IPS-18c (cell line): Measurements from ENCODE around the gene GART.

Source experiments
- H3K4me3 ChIP-seq: 2 replicates; pipeline ENCODE4 v1.7.0; 2013; ENCODE audit warnings: low read depth, mild to moderate bottlenecking, low read length, moderate library complexity; ENCODE audit not compliant: insufficient read depth
- H3K9me3 ChIP-seq: one replicate; pipeline ENCODE4 v1.6.1; 2013; ENCODE audit warnings: mild to moderate bottlenecking, low read length, moderate library complexity; ENCODE audit not compliant: control insufficient read depth, insufficient read depth

GART gene

DNA sequence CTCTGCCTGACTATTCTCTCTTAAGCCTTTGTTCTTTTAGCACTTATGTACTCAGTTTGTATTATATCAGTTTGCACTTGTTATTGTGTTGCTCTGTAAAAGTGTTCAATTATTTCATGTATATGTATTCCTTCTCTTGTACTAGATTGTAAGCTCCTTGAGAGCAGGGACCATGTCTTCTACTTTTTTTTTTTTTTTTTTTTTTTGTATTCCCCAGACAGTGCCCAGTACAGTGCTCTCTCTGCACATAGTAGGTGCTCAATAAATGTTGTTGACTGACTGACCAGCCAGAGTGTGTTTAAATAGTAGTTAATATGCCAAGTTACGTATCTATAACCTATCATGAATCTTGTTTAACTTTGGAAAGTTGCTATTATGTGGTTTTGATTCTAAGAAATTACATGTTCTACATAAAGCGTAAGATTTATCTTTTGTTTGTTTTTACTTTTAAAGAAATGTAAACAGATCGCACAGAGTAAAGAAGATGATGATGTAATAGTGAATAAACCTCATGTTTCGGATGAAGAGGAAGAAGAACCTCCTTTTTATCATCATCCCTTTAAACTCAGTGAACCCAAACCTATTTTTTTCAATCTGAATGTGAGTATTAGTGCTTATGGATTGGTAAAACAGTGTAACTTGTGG lies 17.0 kb upstream of the GART start:
- Histone ChIP-seq H3K4me3 (no peak overlapping the region), H3K9me3 (no peaks in the 10 kb centered on the region)

GRCh38 chr21:33557447-33557846 lies 15.5 kb upstream of the GART start:
- H3K4me3 ChIP-seq = no peak overlapping the region
- H3K9me3 ChIP-seq = no peaks in the 10 kb centered on the region

DNA sequence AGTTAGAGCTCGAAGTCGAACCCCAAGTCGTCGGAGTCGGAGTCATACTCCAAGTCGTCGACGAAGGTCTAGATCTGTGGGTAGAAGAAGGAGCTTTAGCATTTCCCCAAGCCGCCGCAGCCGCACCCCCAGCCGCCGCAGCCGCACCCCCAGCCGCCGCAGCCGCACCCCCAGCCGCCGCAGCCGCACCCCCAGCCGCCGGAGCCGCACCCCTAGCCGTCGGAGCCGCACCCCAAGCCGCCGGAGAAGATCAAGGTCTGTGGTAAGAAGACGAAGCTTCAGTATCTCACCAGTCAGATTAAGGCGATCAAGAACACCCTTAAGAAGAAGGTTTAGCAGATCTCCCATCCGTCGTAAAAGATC lies 13.0 kb upstream of the GART start:
- Histone ChIP-seq H3K4me3 (no peak overlapping the region), H3K9me3 (no peaks in the 10 kb centered on the region)

DNA sequence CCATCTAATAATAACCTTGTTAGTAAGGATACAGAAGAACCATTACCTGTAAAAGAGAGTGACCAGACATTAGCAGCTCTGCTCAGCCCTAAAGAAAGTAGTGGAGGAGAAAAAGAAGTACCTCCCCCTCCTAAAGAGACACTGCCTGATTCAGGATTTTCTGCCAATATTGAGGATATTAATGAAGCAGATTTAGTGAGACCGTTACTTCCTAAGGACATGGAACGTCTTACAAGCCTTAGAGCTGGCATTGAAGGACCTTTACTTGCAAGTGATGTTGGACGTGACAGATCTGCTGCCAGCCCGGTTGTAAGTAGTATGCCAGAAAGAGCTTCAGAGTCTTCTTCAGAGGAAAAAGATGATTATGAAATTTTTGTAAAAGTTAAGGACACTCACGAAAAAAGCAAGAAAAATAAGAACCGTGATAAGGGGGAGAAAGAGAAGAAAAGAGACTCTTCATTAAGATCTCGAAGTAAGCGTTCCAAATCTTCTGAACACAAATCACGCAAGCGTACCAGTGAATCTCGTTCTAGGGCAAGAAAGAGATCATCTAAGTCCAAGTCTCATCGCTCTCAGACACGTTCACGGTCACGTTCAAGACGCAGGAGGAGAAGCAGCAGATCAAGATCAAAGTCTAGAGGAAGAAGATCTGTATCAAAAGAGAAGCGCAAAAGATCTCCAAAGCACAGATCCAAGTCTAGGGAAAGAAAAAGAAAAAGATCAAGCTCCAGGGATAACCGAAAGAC lies 12.5 kb upstream of the GART start:
- Histone ChIP-seq H3K4me3 (no peak overlapping the region), H3K9me3 (no peaks in the 10 kb centered on the region)

DNA sequence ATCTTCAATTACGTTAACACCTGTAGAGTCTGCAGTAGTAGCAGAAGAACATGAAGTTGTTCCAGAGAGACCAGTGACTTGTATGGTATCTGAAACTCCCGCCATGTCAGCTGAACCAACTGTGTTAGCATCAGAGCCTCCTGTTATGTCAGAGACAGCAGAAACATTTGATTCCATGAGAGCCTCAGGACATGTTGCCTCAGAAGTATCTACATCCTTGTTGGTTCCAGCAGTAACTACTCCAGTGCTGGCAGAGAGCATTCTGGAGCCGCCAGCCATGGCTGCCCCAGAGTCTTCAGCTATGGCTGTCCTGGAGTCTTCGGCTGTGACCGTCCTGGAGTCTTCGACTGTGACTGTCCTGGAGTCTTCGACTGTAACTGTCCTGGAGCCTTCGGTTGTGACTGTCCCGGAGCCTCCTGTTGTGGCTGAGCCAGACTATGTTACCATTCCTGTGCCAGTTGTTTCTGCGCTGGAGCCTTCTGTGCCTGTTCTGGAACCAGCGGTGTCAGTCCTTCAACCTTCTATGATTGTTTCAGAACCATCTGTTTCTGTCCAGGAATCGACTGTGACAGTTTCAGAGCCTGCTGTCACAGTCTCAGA lies 11.2 kb upstream of the GART start:
- no peak overlapping the region for H3K4me3 ChIP-seq
- no peaks in the 10 kb centered on the region for H3K9me3 ChIP-seq

DNA sequence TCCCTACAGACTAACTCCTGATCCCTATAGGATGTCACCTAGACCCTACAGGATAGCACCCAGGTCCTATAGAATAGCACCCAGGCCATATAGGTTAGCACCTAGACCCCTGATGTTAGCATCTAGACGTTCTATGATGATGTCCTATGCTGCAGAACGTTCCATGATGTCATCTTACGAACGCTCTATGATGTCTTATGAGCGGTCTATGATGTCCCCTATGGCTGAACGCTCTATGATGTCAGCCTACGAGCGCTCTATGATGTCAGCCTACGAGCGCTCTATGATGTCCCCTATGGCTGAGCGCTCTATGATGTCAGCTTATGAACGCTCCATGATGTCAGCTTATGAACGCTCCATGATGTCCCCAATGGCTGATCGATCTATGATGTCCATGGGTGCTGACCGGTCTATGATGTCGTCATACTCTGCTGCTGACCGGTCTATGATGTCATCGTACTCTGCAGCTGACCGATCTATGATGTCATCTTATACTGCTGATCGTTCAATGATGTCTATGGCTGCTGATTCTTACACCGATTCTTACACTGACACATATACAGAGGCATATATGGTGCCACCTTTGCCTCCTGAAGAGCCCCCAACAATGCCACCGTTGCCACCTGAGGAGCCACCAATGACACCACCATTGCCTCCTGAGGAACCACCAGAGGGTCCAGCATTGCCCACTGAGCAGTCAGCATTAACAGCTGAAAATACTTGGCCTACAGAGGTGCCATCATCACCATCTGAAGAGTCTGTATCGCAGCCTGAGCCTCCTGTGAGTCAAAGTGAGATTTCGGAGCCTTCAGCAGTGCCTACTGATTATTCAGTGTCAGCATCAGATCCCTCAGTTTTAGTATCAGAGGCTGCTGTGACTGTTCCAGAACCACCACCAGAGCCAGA lies 10.4 kb upstream of the GART start:
- H3K9me3 ChIP-seq = no peaks in the 10 kb centered on the region
- no peak overlapping the region for H3K4me3 ChIP-seq

DNA sequence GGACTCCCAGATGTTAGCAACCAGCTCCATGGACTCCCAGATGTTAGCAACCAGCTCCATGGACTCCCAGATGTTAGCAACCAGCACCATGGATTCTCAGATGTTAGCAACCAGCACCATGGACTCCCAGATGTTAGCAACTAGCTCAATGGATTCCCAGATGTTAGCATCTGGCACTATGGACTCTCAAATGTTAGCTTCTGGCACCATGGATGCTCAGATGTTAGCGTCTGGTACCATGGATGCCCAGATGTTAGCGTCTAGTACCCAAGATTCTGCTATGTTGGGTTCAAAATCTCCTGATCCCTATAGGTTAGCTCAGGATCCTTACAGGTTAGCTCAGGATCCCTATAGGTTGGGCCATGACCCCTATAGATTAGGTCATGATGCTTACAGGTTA lies 9.7 kb upstream of the GART start:
- Histone ChIP-seq H3K4me3 (no peak overlapping the region), H3K9me3 (no peaks in the 10 kb centered on the region)

GRCh38 chr21:33550772-33551660 lies 9.1 kb upstream of the GART start:
- H3K9me3 ChIP-seq = no peaks in the 10 kb centered on the region

GRCh38 chr21:33549848-33550771 lies 8.2 kb upstream of the GART start:
- Histone ChIP-seq H3K9me3 (no peaks in the 10 kb centered on the region), H3K4me3 (no peak overlapping the region)

More at GRCh38 chr21:33550772-33551660, 9.1 kb upstream of the GART start:
- no peak overlapping the region for H3K4me3 ChIP-seq

- Histone ChIP-seq H3K9me3 (no peaks in the 10 kb centered on the region), H3K4me3 (no peak overlapping the region)
Observed at GRCh38 chr21:33546086-33546485, 4.2 kb upstream of the GART start.

DNA sequence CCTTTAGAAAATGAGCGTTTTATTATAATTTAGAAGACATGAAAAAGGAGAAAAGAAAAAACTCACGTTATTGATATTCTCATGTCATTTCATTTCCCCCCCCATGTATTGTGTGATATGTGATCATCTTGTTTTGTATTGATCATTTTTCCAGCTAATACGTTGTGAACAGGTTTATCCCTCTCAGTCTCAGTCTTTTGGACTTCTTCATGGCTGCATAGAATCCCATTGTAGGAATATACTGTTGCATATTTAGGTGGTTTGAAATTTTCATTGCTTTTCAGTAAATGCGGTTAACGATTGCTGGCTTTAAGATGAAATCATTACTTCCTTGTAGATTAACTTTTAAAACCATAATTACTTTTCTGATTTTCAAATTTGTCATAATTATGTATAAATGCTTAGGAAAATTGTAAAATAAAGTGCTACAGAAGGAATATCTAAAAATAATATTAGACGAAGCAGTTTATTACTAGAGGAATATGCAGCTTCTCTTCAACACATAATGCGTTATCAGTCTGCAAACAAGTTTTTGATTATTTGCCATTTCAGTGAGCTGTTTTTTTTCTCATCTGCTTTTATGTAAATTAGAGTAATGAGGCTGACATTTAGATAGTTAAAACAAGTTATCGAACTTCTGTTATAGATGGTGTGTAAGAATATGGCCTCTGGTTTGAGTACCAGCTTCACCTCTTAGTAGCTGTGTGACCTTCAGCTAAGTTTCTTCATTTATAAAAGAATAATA lies 2.7 kb upstream of the GART start:
- Histone ChIP-seq H3K9me3 (no peaks in the 10 kb centered on the region), H3K4me3 (peak overlapping the region; percentile 90; the same call in 1 of the 2 replicates)

- peak overlapping the region; percentile 90 for H3K4me3 ChIP-seq
- no peaks in the 10 kb centered on the region for H3K9me3 ChIP-seq
Observed at GRCh38 chr21:33543505-33544129, 1.7 kb upstream of the GART start.

DNA sequence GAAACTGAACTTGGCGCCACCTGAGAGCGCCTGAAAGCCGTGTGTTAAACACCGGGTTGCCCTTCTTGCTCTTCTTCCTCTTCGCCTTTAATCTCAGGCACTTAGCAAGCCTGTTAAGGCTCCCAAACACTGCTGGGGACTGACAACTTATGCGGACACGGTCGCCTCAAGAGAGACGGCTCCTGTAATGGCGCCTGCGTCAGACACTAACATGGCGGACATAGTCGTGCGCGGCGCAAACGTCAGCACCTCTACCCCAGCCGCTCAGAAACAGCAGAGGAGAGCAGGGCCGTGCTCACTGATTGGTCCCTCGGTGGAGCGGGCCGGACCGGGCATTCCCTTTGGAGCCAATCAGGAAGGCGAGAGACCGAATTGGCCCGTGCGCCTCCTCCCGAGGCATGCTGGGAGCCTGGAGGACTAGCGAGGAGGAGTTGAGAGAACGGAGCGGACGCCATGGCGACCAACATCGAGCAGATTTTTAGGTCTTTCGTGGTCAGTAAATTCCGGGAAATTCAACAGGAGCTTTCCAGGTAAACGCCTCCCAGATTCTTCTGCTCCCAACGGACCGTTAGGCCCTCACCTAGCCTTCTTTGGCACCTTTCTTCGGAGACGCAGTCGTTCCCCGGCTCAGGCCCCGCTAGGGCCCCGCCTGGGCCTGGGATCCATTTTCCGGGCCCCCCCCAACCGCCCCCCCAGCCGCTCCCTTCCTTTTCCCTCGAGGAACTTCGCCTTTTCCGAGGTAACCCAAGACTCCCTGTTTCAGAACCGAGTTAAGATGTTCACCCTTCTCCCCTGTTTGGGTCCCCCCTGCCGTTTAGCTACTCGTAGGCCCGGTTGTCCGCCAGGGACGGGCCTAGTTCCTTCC lies 955 bp upstream of the GART start, which contains the start of gene SON:
TSS of gene SON (plus strand) at position 399 of the 865 bp plus-strand sequence. CDS start at position 454, 55 bp downstream.
- no peaks in the 10 kb centered on the region for H3K9me3 ChIP-seq
- peak within 1 kb of the TSS; percentile 98 for H3K4me3 ChIP-seq
